Thyroid gland (tissue), 4 donors: ENCODE data around the gene BRIP1. TPM values are rescaled to one million over a fixed set of nuclear protein-coding genes. Genes with fewer than 3 reads are reported as not detected.
"Not testable (repeated sequence)": the region's sequence is repeated elsewhere in the genome, so short reads cannot be mapped to it uniquely, and the experiment has no call there.

Experiments
- DNase-seq, 2 donors: peaks; one replicate each; pipeline ENCODE4 v3.0.0-alpha.2; 2019
- H3K27ac ChIP-seq, 3 donors: fragments of 200-600 bp; sonication (generic); 1 replicate in 2 of 3; 2 replicates in 1 of 3; pipeline ENCODE4 v1.5.1; 2016 to 2019; ENCODE audit warnings: mild to moderate bottlenecking in 1 of 3, moderate library complexity in 1 of 3
- H3K27me3 ChIP-seq: fragments of 200-600 bp; sonication (generic); one replicate; pipeline ENCODE4 v1.5.1; 2019
- H3K36me3 ChIP-seq, 2 donors: fragments of 200-600 bp; sonication (generic); one replicate each; pipeline ENCODE4 v1.5.1; 2016 to 2019
- H3K4me1 ChIP-seq, 2 donors: fragments of 200-600 bp; sonication (generic); one replicate each; pipeline ENCODE4 v1.5.1; 2017 to 2019
- H3K4me3 ChIP-seq, 3 donors: fragments of 200-600 bp; sonication (generic); replicated peaks in 1 of 3; 1 replicate in 2 of 3; 2 replicates in 1 of 3; pipeline ENCODE4 v1.5.1; 2016; ENCODE audit warnings: mild to moderate bottlenecking in 1 of 3
- H3K9me3 ChIP-seq: fragments of 200-600 bp; sonication (generic); one replicate; pipeline ENCODE4 v1.5.1; 2017
- CTCF ChIP-seq, 6 experiments: fragments of 200-600 bp in 3 of 6; fragments of 450-650 bp in 3 of 6; sonication (generic) in 3 of 6; IDR thresholded peaks; one replicate each; pipeline ENCODE4 v1.5.1; 2016 to 2019; ENCODE audit warnings: antibody characterized with exemption in 6 of 6, mild to moderate bottlenecking in 2 of 6, inconsistent platforms in 1 of 6, moderate library complexity in 1 of 6
- POLR2A ChIP-seq, 2 donors: fragments of 450-650 bp; IDR thresholded peaks; one replicate each; pipeline ENCODE4 v1.6.1; 2017; ENCODE audit warnings: antibody characterized with exemption in 2 of 2, mild to moderate bottlenecking in 2 of 2, moderate library complexity in 1 of 2
- WGBS, 2 donors: methylation state at CpG; one replicate each; pipeline ENCODE4 v1.1.5; 2017; 5-methylcytosine and 5-hydroxymethylcytosine counted together
- intact Hi-C: fragments of 100-400 bp; cut with DNase I; formaldehyde crosslinking; loops from one replicate; pipeline ENCODE4 v1.15.1; 2023
- total RNA-seq, 4 donors: library from RNA; depleted of rRNA; stranded (reverse); fragments of >200 nt; gene quantifications; one replicate each; pipeline ENCODE4 v1.2.3, GENCODE V29; 2016

Gene BRIP1
- total RNA-seq, 4 donors from 2014 or later, result 0.40 TPM; not detected in 3

- H3K4me3 ChIP-seq, result no peak overlapping the region
- 93 to 98% methylated on average over 1 of the region's 1 CpG for WGBS, 2 donors
- H3K9me3 ChIP-seq, result no peaks in the 10 kb centered on the region
- no peaks in the 10 kb centered on the region for H3K4me1 ChIP-seq
- H3K27me3 ChIP-seq, result no peaks in the 10 kb centered on the region
- no peak overlapping the region for H3K27ac ChIP-seq
- no peak for TF ChIP-seq CTCF (IDR thresholded peaks at IDR 0.05)
- TF ChIP-seq POLR2A (IDR thresholded peaks at IDR 0.05), result no peak
- intact Hi-C loops, result no loop called here
- H3K36me3 ChIP-seq, result no peaks in the 10 kb centered on the region
- no peak for DNase-seq
Measured at GRCh38 chr17:61724777-61725176, 138.6 kb downstream of the BRIP1 start.

GRCh38 chr17:61723914-61724313, 139.4 kb downstream of the BRIP1 start:
- intact Hi-C loops, result no loop called here
- Histone ChIP-seq H3K4me3 (no peak overlapping the region), H3K27me3 (no peaks in the 10 kb centered on the region), H3K4me1 (no peaks in the 10 kb centered on the region), H3K9me3 (no peaks in the 10 kb centered on the region), H3K27ac (no peak overlapping the region), H3K36me3 (no peaks in the 10 kb centered on the region)
- TF ChIP-seq POLR2A (IDR thresholded peaks at IDR 0.05) (no peak), CTCF (IDR thresholded peaks at IDR 0.05) (no peak)
- DNase-seq, result no peak
- 98 to 100% methylated on average over 1 of the region's 1 CpG for WGBS, 2 donors

- intact Hi-C loops, result no loop called here
- Histone ChIP-seq H3K27ac (no peak overlapping the region), H3K9me3 (no peaks in the 10 kb centered on the region), H3K27me3 (no peaks in the 10 kb centered on the region), H3K36me3 (no peaks in the 10 kb centered on the region), H3K4me3 (no peak overlapping the region), H3K4me1 (no peaks in the 10 kb centered on the region)
- TF ChIP-seq POLR2A (IDR thresholded peaks at IDR 0.05), result no peak
- DNase-seq, result no peak
Measured at GRCh38 chr17:61723183-61723582, 140.1 kb downstream of the BRIP1 start.

GRCh38 chr17:61722398-61722797, 140.9 kb downstream of the BRIP1 start:
- DNase-seq, result no peak
- Histone ChIP-seq H3K4me3 (no peak overlapping the region), H3K9me3 (no peaks in the 10 kb centered on the region), H3K4me1 (no peaks in the 10 kb centered on the region), H3K27me3 (no peaks in the 10 kb centered on the region), H3K27ac (no peak overlapping the region), H3K36me3 (no peaks in the 10 kb centered on the region)
- no peak for TF ChIP-seq CTCF (IDR thresholded peaks at IDR 0.05)
- no peak for TF ChIP-seq POLR2A (IDR thresholded peaks at IDR 0.05)
- 95 to 96% methylated on average over 2 of the region's 2 CpGs for WGBS, 2 donors
- intact Hi-C loops, result no loop called here

- 97% methylated on average over 4 of the region's 4 CpGs for WGBS, 2 donors
- intact Hi-C loops, result no loop called here
Measured at GRCh38 chr17:61720016-61720795, 143.1 kb downstream of the BRIP1 start.

GRCh38 chr17:61719220-61719619, 144.1 kb downstream of the BRIP1 start:
- H3K27me3 ChIP-seq, H3K4me1 ChIP-seq, H3K27ac ChIP-seq, H3K36me3 ChIP-seq, H3K9me3 ChIP-seq, intact Hi-C loops, DNase-seq, H3K4me3 ChIP-seq: not testable (repeated sequence)
- 97% methylated on average over 8 of the region's 8 CpGs for WGBS, 2 donors

More at GRCh38 chr17:61720016-61720795, 143.1 kb downstream of the BRIP1 start:
- no peaks in the 10 kb centered on the region for H3K9me3 ChIP-seq
- H3K36me3 ChIP-seq, result no peaks in the 10 kb centered on the region
- no peak overlapping the region for H3K4me3 ChIP-seq
- H3K27ac ChIP-seq, result no peak overlapping the region
- no peak for DNase-seq
- TF ChIP-seq CTCF (IDR thresholded peaks at IDR 0.05), result no peak
- TF ChIP-seq POLR2A (IDR thresholded peaks at IDR 0.05), result no peak
- no peaks in the 10 kb centered on the region for H3K4me1 ChIP-seq
- no peaks in the 10 kb centered on the region for H3K27me3 ChIP-seq
